ENCODE measurements around the gene COA1.

Gene COA1

GRCh38 chr7:43764807-43765491, 35.6 kb upstream of the COA1 start:
- DNase-seq, result no peak
- Histone ChIP-seq H3K4me3 (ENCODE audit: low read depth, low read length) (no peak overlapping the region), H3K27me3 (ENCODE audit: insufficient read depth, low read depth, severe bottlenecking) (no peaks in the 10 kb centered on the region)

GRCh38 chr7:43764039-43764761, 34.9 kb upstream of the COA1 start:
- no peak overlapping the region for H3K4me3 ChIP-seq (ENCODE audit: low read depth, low read length)
- no peaks in the 10 kb centered on the region for H3K27me3 ChIP-seq (ENCODE audit: insufficient read depth, low read depth, severe bottlenecking)
- no peak for TF ChIP-seq CTCF (IDR thresholded peaks at IDR 0.05; ENCODE audit: low read depth, low read length)
- H3K9me3 ChIP-seq (ENCODE audit: severe bottlenecking), result no peaks in the 10 kb centered on the region
- H3K27ac ChIP-seq, result no peak overlapping the region
- H3K36me3 ChIP-seq, result no peaks in the 10 kb centered on the region
- DNase-seq, result no peak

More at GRCh38 chr7:43764807-43765491, 35.6 kb upstream of the COA1 start:
- no peaks in the 10 kb centered on the region for H3K9me3 ChIP-seq (ENCODE audit: severe bottlenecking)
- H3K27ac ChIP-seq, result no peak overlapping the region
- TF ChIP-seq CTCF (IDR thresholded peaks at IDR 0.05; ENCODE audit: low read depth, low read length), result no peak
- H3K36me3 ChIP-seq, result no peaks in the 10 kb centered on the region

GRCh38 chr7:43763183-43763582, 33.9 kb upstream of the COA1 start:
- no peaks in the 10 kb centered on the region for H3K9me3 ChIP-seq (ENCODE audit: severe bottlenecking)
- H3K27ac ChIP-seq, result no peak overlapping the region
- no peak for DNase-seq
- H3K27me3 ChIP-seq (ENCODE audit: insufficient read depth, low read depth, severe bottlenecking), result no peaks in the 10 kb centered on the region
- no peak overlapping the region for H3K4me3 ChIP-seq (ENCODE audit: low read depth, low read length)
- H3K36me3 ChIP-seq, result no peaks in the 10 kb centered on the region
- no peak for TF ChIP-seq CTCF (IDR thresholded peaks at IDR 0.05; ENCODE audit: low read depth, low read length)

- no peak for DNase-seq
- Histone ChIP-seq H3K9me3 (ENCODE audit: severe bottlenecking) (no peaks in the 10 kb centered on the region), H3K27ac (no peak overlapping the region), H3K27me3 (ENCODE audit: insufficient read depth, low read depth, severe bottlenecking) (no peaks in the 10 kb centered on the region), H3K36me3 (no peaks in the 10 kb centered on the region), H3K4me3 (ENCODE audit: low read depth, low read length) (no peak overlapping the region)
- no peak for TF ChIP-seq CTCF (IDR thresholded peaks at IDR 0.05; ENCODE audit: low read depth, low read length)
Observed at GRCh38 chr7:43761938-43762692, 32.8 kb upstream of the COA1 start.

- no peak for TF ChIP-seq CTCF (IDR thresholded peaks at IDR 0.05; ENCODE audit: low read depth, low read length)
Observed at GRCh38 chr7:43761382-43761781, 32.1 kb upstream of the COA1 start.

More at GRCh38 chr7:43761382-43761781, 32.1 kb upstream of the COA1 start:
- no peak overlapping the region for H3K4me3 ChIP-seq (ENCODE audit: low read depth, low read length)
- DNase-seq, result no peak
- H3K27ac ChIP-seq, result no peak overlapping the region
- H3K36me3 ChIP-seq, result no peaks in the 10 kb centered on the region
- no peaks in the 10 kb centered on the region for H3K27me3 ChIP-seq (ENCODE audit: insufficient read depth, low read depth, severe bottlenecking)
- H3K9me3 ChIP-seq (ENCODE audit: severe bottlenecking), result no peaks in the 10 kb centered on the region
